GM18520 (cell line): ENCODE measurements around the gene DNAI1.

ENCODE experiments used
- ATAC-seq: cut with Tn5 transposase; IDR thresholded peaks from one replicate; pipeline ENCODE4 v1.9.1; 2021; ENCODE audit not compliant: unreplicated experiment

Gene DNAI1

DNA sequence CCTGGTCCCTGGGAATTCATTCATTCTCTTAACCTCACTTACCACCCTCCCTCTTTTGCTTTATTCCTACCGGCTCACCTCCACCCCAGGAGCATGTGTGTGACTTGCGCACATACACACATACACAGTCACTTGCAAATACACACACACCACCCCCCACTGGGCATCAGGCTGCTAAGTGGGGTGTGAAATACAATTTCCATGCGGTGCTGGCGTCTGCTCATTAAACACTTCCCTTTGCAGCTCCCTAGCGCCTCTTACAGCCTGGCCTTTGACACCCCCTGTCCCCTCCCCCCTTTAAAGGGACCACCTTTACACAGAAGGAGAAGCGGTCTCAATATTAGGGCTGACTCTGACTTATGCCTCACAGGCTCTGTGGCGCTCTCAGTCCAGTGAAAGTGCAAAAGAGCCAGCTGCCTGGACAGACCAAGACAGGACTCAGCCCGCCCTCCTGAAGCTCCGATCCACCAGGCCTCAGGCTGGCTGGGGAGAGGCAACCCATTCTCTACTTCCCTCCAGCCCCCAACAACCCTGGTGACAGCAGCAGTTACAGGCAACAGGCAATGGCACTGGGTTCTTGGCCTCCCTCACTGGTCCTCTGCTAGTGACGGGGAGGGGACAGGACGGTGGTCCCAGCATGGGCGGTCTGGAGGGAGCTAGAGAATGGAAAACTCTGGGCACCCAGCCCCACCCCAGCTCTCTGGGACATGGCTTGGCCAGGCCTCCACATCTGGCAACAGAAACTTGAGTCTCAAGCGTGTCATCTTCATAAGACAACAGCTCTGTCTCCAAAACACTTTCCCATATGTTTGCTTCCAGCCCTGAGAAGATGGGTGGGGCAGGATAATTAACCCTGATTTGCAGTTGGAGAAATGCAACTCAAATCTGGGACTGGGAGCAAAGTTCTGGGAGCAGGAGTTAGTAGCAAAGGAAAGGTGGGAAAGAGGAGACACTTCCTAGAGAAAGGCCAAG lies 52.2 kb downstream of the DNAI1 start:
- ATAC-seq, result no peak

DNA sequence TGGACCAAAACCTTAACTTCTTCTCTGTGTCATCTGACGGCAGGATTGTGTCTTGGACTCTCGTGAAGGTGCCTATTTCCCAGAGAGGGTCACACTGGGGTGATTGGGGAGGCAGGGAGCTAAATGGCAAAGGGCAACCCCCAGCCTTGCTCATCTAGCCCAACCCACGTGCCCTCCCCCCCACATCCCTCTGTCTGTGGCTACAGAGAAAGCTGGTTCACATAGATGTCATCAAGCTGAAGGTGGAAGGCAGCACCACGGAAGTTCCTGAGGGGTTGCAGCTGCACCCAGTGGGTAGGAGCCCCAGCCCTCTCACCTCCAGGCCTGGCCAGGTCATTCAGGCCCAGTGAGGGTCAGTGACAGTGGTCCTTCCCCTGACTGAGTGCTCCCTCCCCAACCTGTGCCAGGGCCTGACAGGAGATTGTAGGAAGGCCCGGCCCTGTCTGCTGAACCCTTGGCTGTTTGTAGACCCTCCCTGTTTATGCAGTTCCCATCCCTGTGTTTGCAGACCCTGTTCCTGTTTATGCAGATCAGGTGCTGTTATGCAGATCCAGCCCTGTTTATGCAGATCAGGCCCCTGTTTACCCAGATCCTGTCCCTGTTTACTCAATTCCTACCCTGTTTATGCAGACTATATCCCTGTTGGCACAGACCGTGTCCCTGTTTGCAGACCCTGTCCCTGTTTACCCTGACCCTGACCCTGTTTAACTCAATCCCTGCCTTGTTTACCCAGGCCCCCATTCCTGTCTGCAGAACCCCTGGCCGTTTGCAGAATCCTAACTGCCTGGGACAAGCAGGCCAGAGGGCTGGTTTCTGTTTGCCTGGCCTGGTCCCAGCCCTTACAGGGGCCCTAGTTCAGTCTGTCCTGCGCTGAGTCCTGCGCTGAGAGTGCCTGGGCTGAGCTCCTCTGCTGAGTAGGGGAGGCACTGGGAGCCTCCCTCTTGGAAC lies 53.8 kb downstream of the DNAI1 start:
- no peak for ATAC-seq

DNA sequence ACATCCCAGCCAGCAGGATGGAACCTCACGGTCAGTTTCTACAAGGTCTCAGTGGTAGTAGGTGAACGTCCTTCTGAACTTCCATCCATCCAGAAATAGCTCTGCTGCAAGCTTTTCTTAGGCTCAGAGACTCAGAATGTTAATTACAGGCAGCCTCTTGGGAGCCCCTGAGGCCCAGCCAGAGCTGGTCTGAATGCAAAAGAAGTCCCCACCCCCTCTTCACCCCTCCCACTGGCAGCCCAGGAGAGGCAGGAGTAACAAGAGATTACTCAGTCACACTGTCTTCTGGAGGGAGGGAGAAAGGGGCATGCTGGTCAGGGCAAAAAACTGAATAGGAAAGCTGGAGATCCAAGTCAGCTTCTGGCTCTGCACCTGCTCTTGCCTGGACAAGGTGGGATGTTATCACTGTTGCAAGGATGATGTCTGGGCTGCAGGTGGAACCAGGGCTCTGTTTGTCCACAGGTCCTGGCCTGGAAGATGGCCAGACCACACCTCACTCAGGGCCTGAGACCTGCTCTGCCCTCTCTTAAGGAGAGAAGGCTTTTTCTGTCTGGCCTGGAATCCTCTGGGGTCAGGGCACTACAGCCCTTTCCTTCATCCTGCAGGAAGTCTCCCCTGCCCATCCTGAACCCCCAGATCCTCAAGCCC lies 55.1 kb downstream of the DNAI1 start:
- no peak for ATAC-seq

DNA sequence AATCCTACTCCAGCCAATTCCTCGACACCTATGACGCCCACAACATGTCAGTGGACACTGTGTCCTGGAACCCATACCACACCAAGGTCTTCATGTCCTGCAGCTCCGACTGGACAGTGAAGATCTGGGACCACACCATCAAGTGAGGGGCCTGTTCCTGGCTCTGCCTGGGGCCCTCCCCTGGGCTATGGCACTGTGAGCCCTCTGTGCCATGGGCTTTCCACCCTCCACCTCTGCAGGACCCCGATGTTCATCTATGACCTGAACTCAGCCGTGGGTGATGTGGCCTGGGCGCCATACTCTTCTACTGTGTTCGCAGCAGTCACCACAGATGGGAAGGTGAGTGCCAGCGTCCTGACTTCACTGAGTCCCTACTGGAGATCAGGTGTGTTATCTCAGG lies 55.8 kb downstream of the DNAI1 start:
- ATAC-seq, result no peak

DNA sequence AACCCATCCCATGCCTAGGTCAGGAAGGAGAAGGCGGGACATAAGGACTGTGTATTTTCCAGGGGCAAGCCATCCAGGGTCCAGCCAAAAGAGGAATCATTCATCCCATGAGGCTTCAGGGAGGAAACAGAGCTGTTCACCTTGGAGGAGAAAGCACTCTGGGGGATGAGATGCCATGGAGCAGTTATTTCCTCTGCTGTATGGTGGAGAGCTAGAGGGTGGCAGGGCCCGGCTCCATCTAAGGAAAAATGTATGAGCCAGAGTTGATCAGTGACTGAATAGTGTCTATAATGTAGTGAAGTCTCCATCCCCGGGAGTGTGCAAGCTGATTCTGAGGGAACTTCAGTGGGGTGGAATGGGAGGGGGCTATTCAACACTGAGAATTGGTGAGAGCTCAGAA lies 56.2 kb downstream of the DNAI1 start:
- no peak for ATAC-seq

DNA sequence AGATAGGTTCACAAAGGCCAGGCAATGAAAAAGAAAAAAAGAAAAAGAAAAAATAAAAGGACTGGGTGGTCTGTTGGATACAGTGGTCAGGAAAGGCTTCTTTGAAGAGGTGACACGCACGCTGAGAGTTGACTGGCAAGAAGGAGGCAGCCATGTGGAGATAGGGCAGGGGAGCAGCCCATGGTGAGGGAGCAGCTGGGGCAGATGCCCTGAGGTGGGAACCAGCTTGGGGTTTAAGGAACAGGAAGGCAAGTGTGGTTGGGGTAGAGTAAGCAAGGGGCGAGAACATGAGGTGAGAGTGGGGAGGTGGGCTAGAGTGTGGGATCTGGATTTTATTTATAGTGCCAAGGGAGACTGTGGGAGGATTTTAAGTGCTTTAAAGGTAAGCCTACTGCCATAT lies 57.4 kb downstream of the DNAI1 start:
- no peak for ATAC-seq

DNA sequence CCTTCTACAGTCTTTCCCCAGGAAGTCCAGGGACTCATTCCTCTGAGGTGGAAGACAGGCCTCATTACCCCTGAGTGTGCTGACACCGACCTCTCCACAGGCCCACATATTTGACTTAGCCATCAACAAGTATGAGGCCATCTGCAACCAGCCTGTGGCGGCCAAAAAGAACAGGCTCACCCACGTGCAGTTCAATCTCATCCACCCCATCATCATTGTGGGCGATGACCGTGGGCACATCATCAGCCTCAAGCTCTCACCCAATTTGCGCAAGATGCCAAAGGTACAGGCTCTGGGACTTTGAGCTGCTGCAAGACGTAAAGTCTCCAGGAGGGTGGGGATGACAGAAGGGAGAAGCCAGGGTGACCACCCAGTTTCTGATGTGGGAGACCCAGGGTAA lies 58.6 kb downstream of the DNAI1 start:
- no peak for ATAC-seq

DNA sequence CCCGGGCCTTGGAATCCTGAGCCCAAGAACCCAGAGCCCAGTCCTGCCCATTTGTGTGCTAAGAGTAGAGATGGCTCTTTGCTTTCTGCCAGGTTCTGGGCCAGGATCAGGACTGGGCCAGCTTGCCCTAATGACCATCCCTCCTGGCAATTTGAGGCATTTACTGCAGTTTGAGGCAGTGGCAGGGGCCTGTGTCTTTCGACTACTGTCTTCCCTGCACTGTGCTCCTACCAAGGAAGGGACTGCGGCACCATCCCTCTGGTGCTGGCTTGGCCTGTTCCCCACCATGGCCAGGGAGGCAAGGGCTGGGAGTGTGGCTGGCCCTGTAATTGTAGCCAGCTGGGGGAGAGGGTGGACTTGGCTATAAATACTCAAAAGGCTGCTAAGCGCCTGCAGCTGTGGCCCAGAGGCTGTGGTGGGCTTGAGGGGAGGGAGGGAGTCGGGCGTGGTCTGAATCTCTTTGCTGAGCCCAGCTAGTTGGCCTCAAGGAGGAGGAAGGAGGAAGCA lies 59.6 kb downstream of the DNAI1 start:
- no peak for ATAC-seq

DNA sequence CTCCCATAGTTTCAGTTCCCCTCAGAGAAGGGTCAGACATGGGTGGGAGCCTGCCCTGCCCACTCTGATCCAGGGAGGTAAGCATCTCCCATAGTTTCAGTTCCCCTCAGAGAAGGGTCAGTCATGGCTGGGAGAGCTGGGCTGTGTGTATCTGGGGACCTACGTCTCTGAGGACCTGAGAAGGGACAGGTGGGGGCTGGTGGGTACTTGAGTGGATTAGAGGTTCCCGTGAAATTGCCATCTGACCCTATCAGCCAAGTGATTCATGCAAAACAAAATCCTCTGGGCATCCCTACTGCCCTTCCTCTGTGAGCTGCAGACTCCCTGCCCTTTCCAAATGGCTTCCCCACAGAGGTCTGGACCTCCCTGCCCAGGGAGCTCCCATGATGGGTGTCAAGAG lies 60.3 kb downstream of the DNAI1 start:
- no peak for ATAC-seq

DNA sequence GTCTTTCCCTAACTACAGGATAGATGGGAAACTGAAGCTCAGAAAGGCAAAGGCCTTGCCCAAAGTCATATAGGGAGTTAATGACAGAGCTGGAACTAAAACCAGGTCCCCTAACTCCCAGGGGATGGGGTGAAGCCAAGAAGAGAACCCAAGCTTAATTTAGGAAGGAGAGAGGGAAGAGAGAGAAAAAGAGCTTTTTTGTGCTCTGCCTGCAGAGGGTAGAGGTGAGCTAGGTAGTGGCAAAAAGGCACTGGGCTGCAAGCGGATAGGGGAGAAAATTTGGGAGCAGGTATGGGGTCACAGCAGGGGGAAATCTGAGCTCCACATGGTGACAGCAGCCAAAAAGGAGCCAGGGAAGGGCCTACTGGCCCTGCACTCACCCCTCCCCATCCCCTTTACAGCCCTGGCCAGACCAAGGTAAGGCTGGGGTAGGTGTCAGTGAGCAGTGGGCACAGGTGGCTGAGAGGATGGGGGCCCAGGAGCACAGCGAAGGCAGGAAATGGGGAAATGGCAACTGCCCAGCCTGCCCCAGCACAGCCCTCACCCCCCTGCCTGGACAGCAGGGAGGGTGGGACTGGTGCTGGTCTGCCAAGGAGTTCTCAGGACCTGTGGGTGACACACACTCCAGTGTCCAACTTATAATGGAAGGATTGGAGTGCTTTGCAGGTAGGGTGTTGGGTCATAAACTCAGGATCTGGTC lies 60.9 kb downstream of the DNAI1 start:
- ATAC-seq, result no peak

DNA sequence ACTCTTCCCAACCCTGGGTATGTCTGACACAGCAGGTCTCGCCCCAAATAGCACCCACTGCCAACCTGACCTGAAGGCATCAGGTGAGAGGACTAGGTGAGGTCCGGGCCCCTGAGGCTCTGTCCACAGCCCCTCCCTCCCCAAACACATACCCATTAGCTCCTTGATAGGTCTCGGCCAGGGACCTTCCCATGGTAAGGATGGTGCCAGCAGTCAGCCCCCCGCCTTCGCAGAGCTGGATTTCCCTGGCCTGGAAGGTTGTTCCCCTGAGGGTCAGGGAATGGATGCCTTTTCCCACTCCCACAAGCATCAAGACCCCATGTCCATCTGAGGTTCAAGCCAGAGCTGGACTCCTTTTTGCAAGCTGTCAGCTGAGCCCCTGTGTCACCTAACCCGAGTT lies 61.5 kb downstream of the DNAI1 start:
- ATAC-seq, result no peak

DNA sequence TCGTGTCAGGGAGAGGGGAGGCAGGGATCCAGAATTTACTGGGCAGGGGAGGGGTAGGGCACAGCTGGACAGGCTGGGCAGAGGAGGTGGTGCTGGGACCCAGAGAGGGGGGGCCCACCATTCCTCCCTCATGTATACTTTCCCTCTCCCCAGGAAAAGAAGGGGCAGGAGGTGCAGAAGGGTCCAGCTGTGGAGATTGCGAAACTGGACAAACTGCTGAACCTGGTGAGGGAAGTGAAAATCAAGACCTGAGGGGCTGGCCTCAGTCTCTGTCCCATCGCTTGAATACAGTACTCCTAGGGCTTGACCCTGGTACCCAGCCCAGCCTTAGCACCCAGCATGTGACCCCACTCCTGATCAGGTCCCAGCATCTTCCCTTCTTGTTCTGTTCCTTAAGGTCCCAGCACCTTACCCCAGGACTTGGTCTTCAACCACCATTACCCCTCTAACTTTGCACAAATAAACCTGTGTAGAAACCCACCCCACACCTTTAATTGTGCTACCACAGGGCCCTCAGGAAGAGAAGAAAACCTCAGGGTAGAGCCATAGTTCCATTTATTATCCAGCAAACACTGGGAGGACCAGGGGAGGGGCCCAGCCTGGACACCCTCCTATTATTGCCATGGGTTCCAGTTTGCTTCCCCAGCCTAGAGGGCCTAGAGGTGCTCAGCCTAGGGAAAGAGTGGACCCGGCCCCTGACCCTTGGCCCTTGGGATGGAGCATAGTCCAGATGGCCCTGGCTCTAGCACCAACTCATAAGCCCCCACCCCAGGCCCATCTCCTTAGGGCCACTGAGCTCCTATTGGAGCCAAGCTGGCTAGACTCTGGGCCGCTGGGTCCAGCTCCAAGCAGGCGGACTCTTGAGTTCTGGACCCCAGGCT lies 62.1 kb downstream of the DNAI1 start:
- ATAC-seq, result no peak

DNA sequence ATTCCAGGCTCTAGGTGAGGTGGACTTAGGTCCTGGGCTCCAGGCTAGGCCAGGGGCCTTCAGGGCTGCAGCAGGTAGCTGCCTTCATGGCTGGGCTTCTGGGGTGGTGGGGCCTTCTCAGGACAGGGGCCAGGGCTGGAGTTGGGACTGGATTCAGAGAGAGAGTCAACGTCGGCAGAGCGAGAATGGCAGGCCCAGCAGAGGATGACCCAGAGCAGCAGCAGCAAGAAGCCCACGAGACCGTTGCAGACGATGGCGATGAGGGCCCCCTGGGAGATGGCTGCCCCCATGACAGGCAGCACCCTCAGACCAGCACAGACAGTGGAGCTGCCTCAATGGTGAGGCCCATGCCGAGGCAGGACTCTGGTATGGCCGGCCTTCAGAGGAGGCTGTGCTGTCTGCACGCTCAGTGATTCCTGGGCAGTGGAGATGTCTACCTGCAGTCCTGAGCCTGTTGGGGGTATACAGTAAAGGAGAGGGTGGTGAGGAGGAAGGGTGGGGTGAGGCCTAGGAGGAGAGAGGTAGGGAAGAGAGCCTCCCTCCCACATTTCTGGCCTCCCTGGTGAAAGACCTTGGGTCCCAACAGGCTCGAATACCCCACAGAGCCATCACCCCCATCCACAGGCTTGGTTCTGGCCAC lies 62.9 kb downstream of the DNAI1 start:
- no peak for ATAC-seq

DNA sequence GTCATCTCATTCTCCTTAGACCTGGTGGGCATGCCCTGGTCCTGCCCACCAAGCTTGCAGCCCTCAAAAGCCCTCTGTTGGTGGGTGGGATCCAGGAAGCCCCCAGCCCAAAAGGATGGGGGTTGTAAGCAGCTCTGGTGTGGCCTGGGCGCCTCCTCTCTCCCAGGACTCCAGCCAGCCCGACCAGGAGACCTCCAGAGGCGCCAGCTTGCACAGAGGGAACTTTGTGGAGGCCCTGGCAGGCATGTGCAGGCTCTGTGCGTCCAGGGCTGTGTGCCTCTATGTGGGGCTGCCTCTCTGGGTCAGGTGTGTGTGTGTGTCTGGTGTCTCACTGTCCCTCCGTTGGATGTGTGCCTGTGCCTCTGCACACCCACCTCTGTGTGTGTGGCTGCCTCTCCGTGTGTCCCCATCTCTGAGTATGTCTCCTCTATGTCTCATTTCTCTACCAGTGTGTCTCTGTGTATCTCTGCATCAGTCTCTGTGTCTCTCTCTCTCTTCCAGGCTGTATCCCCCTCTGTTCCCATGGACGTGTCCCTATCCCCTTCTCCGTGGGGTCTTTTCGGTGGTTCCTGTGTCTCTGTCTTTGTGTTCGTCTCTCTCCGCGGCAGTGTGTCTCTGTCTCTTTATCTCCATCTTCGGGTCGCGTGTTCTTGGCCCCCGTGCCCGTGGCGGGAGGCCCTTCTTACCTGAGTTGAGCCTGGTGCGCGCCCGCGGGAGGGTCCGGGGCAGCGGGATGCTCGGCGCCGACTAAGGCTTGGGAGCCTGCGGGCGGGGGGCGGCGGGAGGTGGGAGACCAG lies 63.7 kb downstream of the DNAI1 start:
- ATAC-seq, result no peak

DNA sequence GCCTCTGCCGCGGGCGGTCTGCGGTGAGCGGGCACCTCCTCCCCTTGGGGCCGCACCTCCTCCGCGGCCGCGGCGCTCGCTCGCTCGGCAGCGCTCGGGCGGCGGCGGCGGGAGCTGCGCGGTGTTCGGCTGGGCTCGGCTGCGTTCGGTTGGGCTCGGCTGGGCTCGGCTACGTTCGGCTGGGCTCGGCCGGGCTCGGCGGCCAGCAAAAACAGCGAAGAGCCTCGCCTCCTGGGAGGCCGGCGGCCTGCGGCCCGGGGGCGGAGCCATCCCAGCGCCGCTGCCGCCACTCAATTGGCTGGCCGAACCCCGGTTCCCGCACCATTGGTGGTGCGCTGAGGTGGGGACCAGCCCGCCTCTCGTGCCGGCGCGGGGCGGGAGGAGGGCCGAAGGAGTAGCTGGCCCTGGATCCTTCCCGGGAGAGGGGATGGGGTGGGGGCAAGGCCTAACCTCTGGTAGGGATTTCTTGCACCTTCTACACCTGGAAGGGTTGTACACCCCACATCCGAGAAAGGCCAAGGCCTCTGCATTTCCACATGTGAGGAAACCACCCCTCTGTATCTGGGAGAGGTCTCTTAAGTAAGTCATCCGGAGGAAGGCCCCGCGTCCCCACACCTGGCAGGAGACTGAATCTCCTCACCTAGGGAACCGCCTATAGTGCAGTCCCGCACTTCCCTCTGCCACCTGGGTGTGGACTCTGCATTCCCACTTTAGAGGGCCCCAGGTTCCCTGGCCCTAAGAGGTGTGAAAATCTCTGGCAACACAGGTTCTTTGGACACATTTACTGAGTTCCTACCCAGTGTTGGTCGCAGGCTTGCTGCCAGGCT lies 64.6 kb downstream of the DNAI1 start, which contains the start of gene ENHO:
Gene ENHO, minus strand, starts transcription at position 20 of the 827 bp plus-strand sequence. CDS start 1,295 bp downstream, outside the sequence.
- ATAC-seq, result peak; percentile 65

DNA sequence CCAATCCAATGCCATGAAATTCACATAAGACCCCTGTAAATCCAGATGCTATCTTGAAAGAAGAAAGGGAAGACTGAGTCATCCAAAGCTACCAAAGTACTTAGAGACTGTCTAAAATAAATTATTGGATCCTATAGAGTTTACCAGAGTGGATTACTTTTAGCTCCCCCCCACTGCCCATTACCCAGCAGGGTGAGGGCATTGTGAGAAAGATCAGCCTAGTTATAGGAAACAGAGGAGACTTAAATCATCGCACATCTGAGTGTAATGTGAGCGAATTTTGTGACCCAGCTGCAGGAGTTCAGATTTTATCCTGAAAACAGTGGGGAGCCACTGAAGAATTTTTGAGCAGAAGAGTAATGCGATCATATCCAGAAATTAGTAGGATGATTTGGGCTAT lies 65.7 kb downstream of the DNAI1 start:
- no peak for ATAC-seq

DNA sequence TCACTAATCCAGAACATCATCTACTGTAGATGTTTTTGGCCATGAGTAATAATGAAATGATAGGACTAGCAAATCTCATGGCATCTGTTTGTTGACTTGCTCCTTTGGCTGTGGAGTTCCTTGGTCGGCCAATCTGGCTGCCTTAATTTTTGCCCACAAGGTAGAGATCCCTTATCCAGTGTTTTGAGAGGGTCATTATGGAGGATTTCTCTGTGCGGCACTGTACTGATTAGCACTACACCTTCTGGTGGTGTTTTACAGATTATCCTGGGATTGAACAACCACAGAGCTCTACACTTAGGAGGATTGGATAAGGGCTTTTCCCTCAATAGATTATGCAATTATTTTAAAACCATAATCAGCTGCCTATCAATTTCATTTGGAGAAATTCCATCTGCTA lies 67.4 kb downstream of the DNAI1 start:
- ATAC-seq, result no peak
